Left ventricle myocardium inferior (tissue), 1 donor: ENCODE data around the gene DTNB. TPM values are rescaled to one million over a fixed set of nuclear protein-coding genes. Genes with fewer than 3 reads are reported as not detected.

Experiments
- DNase-seq: peaks from one replicate; pipeline ENCODE4 v3.0.0-alpha.2; 2020
- H3K27ac ChIP-seq: fragments of 200-600 bp; replicated peaks from 2 replicates; pipeline ENCODE4 v1.8.0; 2021
- H3K27me3 ChIP-seq: fragments of 200-600 bp; 2 replicates; pipeline ENCODE4 v1.8.0; 2021; ENCODE audit warnings: low read depth
- H3K36me3 ChIP-seq: fragments of 200-600 bp; 2 replicates; pipeline ENCODE4 v1.8.0; 2021
- H3K4me1 ChIP-seq: fragments of 200-600 bp; 2 replicates; pipeline ENCODE4 v1.8.0; 2021
- H3K4me3 ChIP-seq: fragments of 200-600 bp; 2 replicates; pipeline ENCODE4 v1.8.0; 2021; ENCODE audit warnings: mild to moderate bottlenecking, moderate library complexity
- H3K9me3 ChIP-seq: fragments of 200-600 bp; replicated peaks from 2 replicates; pipeline ENCODE4 v1.8.0; 2021
- intact Hi-C: fragments of 100-400 bp; cut with micrococcal nuclease; formaldehyde crosslinking; loops from one replicate; pipeline ENCODE4 v1.11.0; 2022
- total RNA-seq: library from RNA; stranded (reverse); fragmentation: NEBNext Ultra II Directional; extraction: Animal tissue kit (Norgen Biotek cat#: 25700); gene quantifications from one replicate; pipeline ENCODE4 v1.2.1, GENCODE V29; 2021
- TF ChIP-seq, protein P1 (sequence below): fragments of 200-600 bp; IDR thresholded peaks from 2 replicates; pipeline ENCODE4 v1.8.0; 2021; ENCODE audit warnings: antibody characterized with exemption, mild to moderate bottlenecking, borderline replicate concordance
- donor health status: DM: no; HTN: yes; CAD: no; lungs with severe emphysema.

Gene DTNB
- total RNA-seq, 1 donor from 2014 or later = 4.5 TPM

DNA sequence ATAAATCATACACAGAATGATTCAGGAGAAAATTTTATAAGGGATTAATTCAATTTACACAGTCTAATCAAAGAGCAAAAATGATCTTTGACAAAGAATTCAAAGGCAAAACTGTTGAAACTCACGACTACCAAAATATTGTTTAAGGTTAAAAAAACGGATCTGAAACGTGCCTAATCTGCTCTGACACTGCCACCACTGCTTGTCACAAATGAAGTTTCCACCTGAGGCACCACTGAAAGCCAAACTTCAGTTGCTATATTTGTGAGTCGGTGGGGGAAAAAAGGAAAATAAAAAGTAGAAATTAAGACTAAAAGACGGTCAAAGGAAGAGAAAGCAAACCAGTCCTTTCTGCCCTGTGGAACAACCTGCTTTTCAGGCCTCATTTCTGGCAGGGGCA, 191.0 kb downstream of the DTNB start:
- intact Hi-C loops = no loop called here
- no peak for DNase-seq
- H3K4me3 ChIP-seq = no peak overlapping the region
- H3K4me1 ChIP-seq = no peaks in the 10 kb centered on the region
- no peak overlapping the region for H3K27ac ChIP-seq
- H3K9me3 ChIP-seq = no peaks in the 10 kb centered on the region
- H3K27me3 ChIP-seq = no peaks in the 10 kb centered on the region
- H3K36me3 ChIP-seq = peaks cover 18% of the 10 kb centered on the region
- TF ChIP-seq, protein P1, sequence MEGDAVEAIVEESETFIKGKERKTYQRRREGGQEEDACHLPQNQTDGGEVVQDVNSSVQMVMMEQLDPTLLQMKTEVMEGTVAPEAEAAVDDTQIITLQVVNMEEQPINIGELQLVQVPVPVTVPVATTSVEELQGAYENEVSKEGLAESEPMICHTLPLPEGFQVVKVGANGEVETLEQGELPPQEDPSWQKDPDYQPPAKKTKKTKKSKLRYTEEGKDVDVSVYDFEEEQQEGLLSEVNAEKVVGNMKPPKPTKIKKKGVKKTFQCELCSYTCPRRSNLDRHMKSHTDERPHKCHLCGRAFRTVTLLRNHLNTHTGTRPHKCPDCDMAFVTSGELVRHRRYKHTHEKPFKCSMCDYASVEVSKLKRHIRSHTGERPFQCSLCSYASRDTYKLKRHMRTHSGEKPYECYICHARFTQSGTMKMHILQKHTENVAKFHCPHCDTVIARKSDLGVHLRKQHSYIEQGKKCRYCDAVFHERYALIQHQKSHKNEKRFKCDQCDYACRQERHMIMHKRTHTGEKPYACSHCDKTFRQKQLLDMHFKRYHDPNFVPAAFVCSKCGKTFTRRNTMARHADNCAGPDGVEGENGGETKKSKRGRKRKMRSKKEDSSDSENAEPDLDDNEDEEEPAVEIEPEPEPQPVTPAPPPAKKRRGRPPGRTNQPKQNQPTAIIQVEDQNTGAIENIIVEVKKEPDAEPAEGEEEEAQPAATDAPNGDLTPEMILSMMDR = no peak

DNA sequence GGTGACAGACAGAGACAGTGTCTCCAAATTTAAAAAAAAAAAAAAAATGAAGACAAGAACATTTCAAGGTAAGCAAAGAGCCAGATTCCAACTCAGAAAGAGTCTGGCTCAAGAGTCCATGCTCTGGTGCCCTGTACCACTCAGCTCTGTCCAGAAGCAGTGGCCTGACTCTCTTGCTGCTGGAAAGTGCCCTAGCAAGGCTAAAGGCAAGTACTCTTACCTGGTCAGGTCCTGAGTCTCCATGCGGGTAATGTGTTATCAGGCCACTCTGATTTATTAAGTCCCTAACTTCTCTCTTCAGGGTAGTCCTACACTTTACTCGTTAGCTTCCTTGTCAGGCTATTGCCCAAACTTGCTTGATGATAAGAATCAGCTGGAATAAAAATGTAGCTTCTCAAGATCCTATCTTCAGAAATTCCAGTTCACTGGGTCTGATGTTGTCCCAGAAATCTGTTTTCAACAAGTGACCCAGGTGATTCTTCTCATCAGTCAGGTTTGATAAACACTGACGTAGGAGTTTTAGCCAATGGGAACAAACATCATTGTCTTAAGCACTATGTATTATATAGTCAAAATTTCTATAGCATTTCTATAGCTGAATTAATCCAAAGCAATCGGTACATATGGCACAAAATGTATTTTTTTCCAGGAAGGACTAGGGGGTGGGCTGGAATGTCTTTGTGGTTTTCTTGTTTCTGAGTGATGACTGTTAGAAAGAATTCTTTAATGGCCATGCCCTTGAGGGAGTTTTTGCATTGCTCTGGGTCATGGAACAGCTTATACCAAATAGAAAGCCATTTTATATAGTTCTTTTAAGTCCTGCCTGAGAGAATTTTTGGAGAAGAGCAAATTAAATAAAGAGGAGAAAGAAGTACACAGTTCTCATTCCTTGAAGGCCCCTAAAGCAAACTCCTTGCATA, 191.7 kb downstream of the DTNB start:
- intact Hi-C loops = no loop called here
- TF ChIP-seq, protein P1 = no peak
- no peaks in the 10 kb centered on the region for H3K4me1 ChIP-seq

DNA sequence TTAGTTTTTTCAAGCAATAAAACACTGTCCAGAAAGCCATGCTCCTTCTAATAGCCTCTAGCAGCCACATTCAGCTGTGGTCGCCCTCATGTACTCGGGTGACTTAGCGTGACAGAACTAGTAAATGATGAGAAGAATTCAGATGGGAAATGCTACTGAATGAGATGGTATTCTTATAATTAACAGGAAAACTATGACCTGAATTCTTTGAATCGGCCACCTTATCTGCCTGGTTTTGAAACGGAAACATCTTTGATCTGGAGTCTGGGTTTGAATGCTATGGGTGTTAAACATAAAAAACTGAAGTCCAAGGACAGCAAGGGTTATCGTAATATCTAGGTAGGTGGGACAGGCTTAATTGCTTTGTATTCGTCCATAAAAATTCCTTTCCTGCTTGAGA, 192.8 kb downstream of the DTNB start:
- Histone ChIP-seq H3K36me3 (peaks cover 20% of the 10 kb centered on the region), H3K4me3 (no peak overlapping the region), H3K27ac (no peak overlapping the region), H3K9me3 (peaks cover 13% of the 10 kb centered on the region), H3K4me1 (no peaks in the 10 kb centered on the region), H3K27me3 (no peaks in the 10 kb centered on the region)
- DNase-seq = no peak
- TF ChIP-seq, protein P1 = no peak
- intact Hi-C loops = no loop called here

More for the DNA sequence above, 191.7 kb downstream of the DTNB start:
- Histone ChIP-seq H3K27ac (no peak overlapping the region), H3K4me3 (no peak overlapping the region), H3K36me3 (peaks cover 18% of the 10 kb centered on the region), H3K27me3 (no peaks in the 10 kb centered on the region), H3K9me3 (peaks cover 2% of the 10 kb centered on the region)
- no peak for DNase-seq

- DNase-seq = no peak
- Histone ChIP-seq H3K9me3 (peaks cover 21% of the 10 kb centered on the region), H3K27ac (no peak overlapping the region), H3K4me1 (no peaks in the 10 kb centered on the region), H3K27me3 (no peaks in the 10 kb centered on the region), H3K36me3 (peaks cover 26% of the 10 kb centered on the region), H3K4me3 (no peak overlapping the region)
- TF ChIP-seq, protein P1 = no peak
- intact Hi-C loops = no loop called here
Measured at GRCh38 chr2:25479761-25480160, 193.6 kb downstream of the DTNB start.

DNA sequence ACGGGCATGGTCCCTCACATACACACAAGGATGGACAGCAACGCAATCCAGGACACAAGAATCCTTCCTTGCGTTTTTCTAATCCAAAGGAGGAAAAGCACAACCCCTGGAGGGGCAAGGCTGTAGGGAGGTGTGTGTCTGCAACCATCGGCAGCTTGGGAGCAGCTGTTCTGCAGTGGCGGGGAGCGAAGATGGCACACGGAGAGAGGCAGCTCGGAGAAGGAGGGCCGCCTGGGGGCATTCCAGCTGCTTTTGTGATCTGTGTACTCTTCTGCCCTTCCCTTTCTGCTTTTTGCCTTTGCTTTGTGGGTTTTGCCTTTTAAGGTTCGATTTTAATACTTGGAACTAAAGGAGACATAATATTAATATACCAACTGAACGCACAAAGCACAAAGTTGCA, 194.6 kb downstream of the DTNB start:
- no peaks in the 10 kb centered on the region for H3K27me3 ChIP-seq
- TF ChIP-seq, protein P1 = no peak
- DNase-seq = no peak
- intact Hi-C loops = no loop called here
- peaks cover 23% of the 10 kb centered on the region for H3K9me3 ChIP-seq
- no peaks in the 10 kb centered on the region for H3K4me1 ChIP-seq
- no peak overlapping the region for H3K27ac ChIP-seq
- no peak overlapping the region for H3K4me3 ChIP-seq
- H3K36me3 ChIP-seq = peaks cover 26% of the 10 kb centered on the region
